H1 (cell line): ENCODE results near the gene TTC34. TPM values are rescaled to one million over a fixed set of nuclear protein-coding genes. Genes with fewer than 3 reads are reported as not detected.

Source experiments
- CTCF ChIA-PET: fragments of 300-600 bp; sonication (Branson Sonifier 250); formaldehyde crosslinking; loops from one replicate; lab custom pipeline; 2021; ENCODE audit not compliant: partially characterized antibody; lab: Charles Lee
- POLR2A ChIA-PET: fragments of 300-600 bp; sonication (Branson Sonifier 250); formaldehyde crosslinking; loops from one replicate; lab custom pipeline; 2021; ENCODE audit warnings: inconsistent platforms; ENCODE audit not compliant: partially characterized antibody; lab: Charles Lee
- DNase-seq, 2 experiments: peaks; one replicate each; pipeline versions ENCODE4 v3.0.0 to v3.0.0-alpha.2; 2010 to 2022; ENCODE audit warnings: low spot score in 2 of 2, low read depth in 1 of 2, mixed read lengths in 1 of 2
- FAIRE-seq: peaks from 2 replicates; lab custom pipeline; 2011; peaks lifted over from hg19 to GRCh38; lab: Jason Lieb, UNC
- H2AFZ ChIP-seq: 2 replicates; pipeline ENCODE4 v1.8.1; 2012; ENCODE audit warnings: low read length, inconsistent platforms
- H2AK5ac ChIP-seq: 2 replicates; pipeline ENCODE4 v1.6.1; 2013; ENCODE audit warnings: low read depth, low read length
- H2BK120ac ChIP-seq: replicated peaks from 2 replicates; pipeline ENCODE3; 2013; ENCODE audit warnings: low read depth, low read length, inconsistent platforms
- H2BK12ac ChIP-seq: 2 replicates; pipeline ENCODE4 v1.6.1; 2013; ENCODE audit warnings: low read depth, low read length
- H2BK15ac ChIP-seq: 2 replicates; pipeline ENCODE4 v1.6.1; 2013; ENCODE audit warnings: low read length
- H2BK20ac ChIP-seq: 2 replicates; pipeline ENCODE4 v1.6.1; 2013; ENCODE audit warnings: low read length
- H2BK5ac ChIP-seq: 2 replicates; pipeline ENCODE4 v1.6.1; 2013; ENCODE audit warnings: low read depth, low read length
- H3K14ac ChIP-seq: 2 replicates; pipeline ENCODE4 v1.6.1; 2013; ENCODE audit warnings: inconsistent platforms; ENCODE audit not compliant: insufficient read length
- H3K18ac ChIP-seq: 2 replicates; pipeline ENCODE4 v1.6.1; 2013; ENCODE audit warnings: low read length; ENCODE audit errors: extremely low read depth
- H3K23ac ChIP-seq: 2 replicates; pipeline ENCODE4 v1.6.1; 2013; ENCODE audit warnings: inconsistent platforms; ENCODE audit not compliant: insufficient read length
- H3K23me2 ChIP-seq: 2 replicates; pipeline ENCODE4 v1.6.1; 2013; ENCODE audit warnings: low read depth, low read length
- H3K27ac ChIP-seq: 2 replicates; pipeline ENCODE4 v1.6.1; 2011; ENCODE audit warnings: low read depth, low read length, inconsistent platforms
- H3K27me3 ChIP-seq, 4 experiments: replicated peaks in 1 of 4; 1 replicate in 1 of 4; 2 replicates in 3 of 4; pipeline versions ENCODE4 v1.6.1 to v1.8.1; 2011 to 2013; ENCODE audit warnings: low read length in 3 of 4, mild to moderate bottlenecking in 3 of 4, inconsistent platforms in 2 of 4, mixed read lengths in 2 of 4, moderate library complexity in 1 of 4; ENCODE audit not compliant: control insufficient read depth in 3 of 4, insufficient read depth in 3 of 4; ENCODE audit errors: extremely low read depth in 1 of 4
- H3K36me3 ChIP-seq, 4 experiments: 2 replicates each; pipeline versions ENCODE4 v1.6.1 to v1.8.1; 2011 to 2013; ENCODE audit warnings: mild to moderate bottlenecking in 4 of 4, low read length in 3 of 4, moderate library complexity in 2 of 4, control low read depth in 1 of 4, inconsistent platforms in 1 of 4; ENCODE audit not compliant: insufficient read depth in 4 of 4, control insufficient read depth in 2 of 4
- H3K4ac ChIP-seq: replicated peaks from 2 replicates; pipeline ENCODE3; 2013; ENCODE audit warnings: low read length, low read depth, mixed read lengths, inconsistent platforms; ENCODE audit not compliant: insufficient read length
- H3K4me1 ChIP-seq, 4 experiments: replicated peaks in 1 of 4; 1 replicate in 1 of 4; 2 replicates in 3 of 4; pipeline versions ENCODE4 v1.6.1 to v1.8.1; 2011 to 2013; ENCODE audit warnings: low read length in 3 of 4, inconsistent platforms in 2 of 4, mixed read lengths in 1 of 4; ENCODE audit not compliant: insufficient read depth in 4 of 4, control insufficient read depth in 3 of 4
- H3K4me2 ChIP-seq, 2 experiments: 2 replicates each; pipeline versions ENCODE4 v1.6.1 to v1.8.1; 2011 to 2013; ENCODE audit warnings: low read depth in 2 of 2, low read length in 2 of 2, control low read depth in 1 of 2, inconsistent platforms in 1 of 2, mild to moderate bottlenecking in 1 of 2; ENCODE audit not compliant: insufficient read depth in 1 of 2
- H3K4me3 ChIP-seq, 4 experiments: fragments of 200-600, 300-600 bp in 1 of 4; sonication (generic), shearing (Covaris generic), sonication (Bioruptor Twin) in 1 of 4; 2 replicates each; pipeline versions ENCODE4 v1.5.1 to v1.8.1; 2011 to 2016; ENCODE audit warnings: low read length in 4 of 4, low read depth in 3 of 4, control low read depth in 2 of 4, inconsistent platforms in 2 of 4, mild to moderate bottlenecking in 2 of 4, mixed read lengths in 1 of 4, moderate library complexity in 1 of 4; ENCODE audit not compliant: insufficient read depth in 2 of 4; ENCODE audit errors: extremely low read depth in 1 of 4
- H3K56ac ChIP-seq: replicated peaks from 2 replicates; pipeline ENCODE3; 2013; ENCODE audit warnings: low read depth, mild to moderate bottlenecking, mixed read lengths, low read length, inconsistent platforms; ENCODE audit not compliant: insufficient read length
- H3K79me1 ChIP-seq: 2 replicates; pipeline ENCODE4 v1.6.1; 2013; ENCODE audit warnings: low read depth, low read length, control low read depth
- H3K79me2 ChIP-seq, 2 experiments: 2 replicates each; pipeline versions ENCODE4 v1.6.1 to v1.8.1; 2012 to 2013; ENCODE audit warnings: low read length in 2 of 2, mild to moderate bottlenecking in 2 of 2, inconsistent platforms in 1 of 2; ENCODE audit not compliant: insufficient read depth in 2 of 2, control insufficient read depth in 1 of 2
- H3K9ac ChIP-seq, 4 experiments: replicated peaks in 1 of 4; 1 replicate in 1 of 4; 2 replicates in 3 of 4; pipeline versions ENCODE4 v1.6.1 to v1.8.1; 2011 to 2013; ENCODE audit warnings: low read depth in 3 of 4, low read length in 3 of 4, control low read depth in 2 of 4, mild to moderate bottlenecking in 2 of 4, moderate library complexity in 2 of 4, inconsistent platforms in 1 of 4; ENCODE audit errors: extremely low read depth in 1 of 4
- H3K9me3 ChIP-seq, 2 experiments: 2 replicates each; pipeline versions ENCODE4 v1.6.1 to v1.8.1; 2012 to 2013; ENCODE audit warnings: mild to moderate bottlenecking in 2 of 2, moderate library complexity in 2 of 2, control low read depth in 1 of 2, inconsistent platforms in 1 of 2, low read depth in 1 of 2, low read length in 1 of 2, mixed read lengths in 1 of 2; ENCODE audit not compliant: insufficient read depth in 2 of 2
- H4K20me1 ChIP-seq, 2 experiments: replicated peaks in 1 of 2; 2 replicates each; pipeline versions ENCODE3 to v1.8.1; 2011 to 2013; ENCODE audit warnings: inconsistent platforms in 2 of 2, low read length in 2 of 2, mild to moderate bottlenecking in 1 of 2; ENCODE audit not compliant: insufficient read depth in 2 of 2, control insufficient read depth in 1 of 2
- H4K5ac ChIP-seq: 2 replicates; pipeline ENCODE4 v1.6.1; 2013; ENCODE audit warnings: low read length, low read depth, mixed read lengths, inconsistent platforms; ENCODE audit not compliant: insufficient read length
- H4K8ac ChIP-seq: 2 replicates; pipeline ENCODE4 v1.8.0; 2013; ENCODE audit warnings: mild to moderate bottlenecking, moderate library complexity, low read length, inconsistent platforms; ENCODE audit not compliant: insufficient read depth; ENCODE audit errors: extremely low read depth
- H4K91ac ChIP-seq: replicated peaks from 2 replicates; pipeline ENCODE3; 2013; ENCODE audit warnings: low read length, mixed read lengths, inconsistent platforms; ENCODE audit not compliant: insufficient read length
- ATF2 ChIP-seq: IDR thresholded peaks from 2 replicates; pipeline ENCODE4 v1.6.1; 2012; ENCODE audit warnings: low read length, inconsistent platforms
- CEBPB ChIP-seq: IDR thresholded peaks from 2 replicates; pipeline ENCODE4 v1.6.1; 2012; ENCODE audit warnings: low read depth, low read length
- CTBP2 ChIP-seq: IDR thresholded peaks from 2 replicates; pipeline ENCODE4 v1.7.0; 2011; ENCODE audit warnings: borderline replicate concordance, mild to moderate bottlenecking, moderate library complexity, mixed read lengths, low read length; ENCODE audit not compliant: insufficient read depth, insufficient read length
- MAFK ChIP-seq: IDR thresholded peaks from 2 replicates; pipeline ENCODE4 v1.6.1; 2012; ENCODE audit warnings: low read depth, mild to moderate bottlenecking, improper control_type of control experiment, low read length
- NANOG ChIP-seq: IDR thresholded peaks from 2 replicates; pipeline ENCODE4 v1.6.1; 2011; ENCODE audit warnings: low read length, low read depth, mild to moderate bottlenecking, inconsistent platforms; ENCODE audit not compliant: insufficient read depth, poor library complexity, severe bottlenecking
- PHF8 ChIP-seq: fragments of 200-600 bp; sonication (generic); conservative IDR thresholded peaks from 2 replicates; pipeline ENCODE4 v1.7.1; 2012; ENCODE audit warnings: low read depth, mild to moderate bottlenecking, inconsistent platforms, low read length, moderate library complexity
- POLR2A ChIP-seq, 2 experiments: IDR thresholded peaks; 1 replicate in 1 of 2; 2 replicates in 1 of 2; pipeline ENCODE4 v1.6.1; 2011; ENCODE audit warnings: low read depth in 2 of 2, low read length in 2 of 2, mild to moderate bottlenecking in 2 of 2; ENCODE audit errors: control extremely low read depth in 1 of 2
- POLR2AphosphoS5 ChIP-seq: IDR thresholded peaks from 2 replicates; pipeline ENCODE4 v1.6.1; 2011; ENCODE audit warnings: low read depth, low read length
- SAP30 ChIP-seq: fragments of 300-600 bp; sonication (generic); IDR thresholded peaks from 2 replicates; pipeline ENCODE4 v1.7.1; 2012; ENCODE audit warnings: low read length, moderate library complexity, mild to moderate bottlenecking, inconsistent platforms; ENCODE audit not compliant: insufficient read depth, insufficient replicate concordance
- SIX5 ChIP-seq: IDR thresholded peaks from 2 replicates; pipeline ENCODE4 v1.6.1; 2011; ENCODE audit warnings: mild to moderate bottlenecking, low read depth, low read length
- SP1 ChIP-seq: IDR thresholded peaks from 2 replicates; pipeline ENCODE4 v1.6.1; 2011; ENCODE audit warnings: low read depth, low read length
- WGBS, 2 experiments: shearing (Covaris generic) in 1 of 2; methylation state at CpG; one replicate each; pipeline versions ENCODE4 v1.1.6 to v1.1.7; 2013 to 2015; ENCODE audit warnings: low lambda C conversion rate in 2 of 2, mixed read lengths in 2 of 2, inconsistent platforms in 1 of 2, low coverage in 1 of 2, missing lambda C conversion rate in 1 of 2; ENCODE audit not compliant: insufficient replicate concordance in 2 of 2, insufficient coverage in 1 of 2, insufficient read length in 1 of 2; ENCODE audit errors: extremely low coverage in 1 of 2, missing lambda C conversion rate in 1 of 2; 5-methylcytosine and 5-hydroxymethylcytosine counted together
- polyA plus RNA-seq, 7 experiments: library from polyadenylated mRNA; depleted of rRNA in 3 of 7; stranded (reverse) in 5 of 7; unstranded in 2 of 7; fragments of >200 nt in 5 of 7; fragments of 200-250 nt in 2 of 7; gene quantifications; 1 replicate in 5 of 7; 2 replicates in 1 of 7; 4 replicates in 1 of 7; pipeline versions ENCODE4 v1.2.1 to v1.2.3, GENCODE V29; 2011 to 2013; ENCODE audit warnings: missing spikeins in 2 of 7, mixed read lengths in 2 of 7
- total RNA-seq: library from RNA; stranded (reverse); fragmentation: NEBNext Ultra II Directional; extraction: Animal tissue kit (Norgen Biotek cat#: 25700); gene quantifications from 2 replicates; pipeline ENCODE4 v1.2.1, GENCODE V29; 2021

TTC34 gene
- total and polyA plus RNA-seq, 2 of the 8 experiments (the other 6 are each of a cell fraction or from before 2014, with no cell fraction given), result 0.23 to 0.50 TPM

GRCh38 chr1:2799811-2800663, 1.5 kb downstream of the TTC34 start:
- H2BK12ac ChIP-seq, result no peak overlapping the region
- no peak overlapping the region for H4K91ac ChIP-seq
- no peak overlapping the region for H2AFZ ChIP-seq
- H3K79me1 ChIP-seq, result no peaks in the 10 kb centered on the region
- CTCF ChIA-PET, result no interaction called here
- no peak overlapping the region for H3K56ac ChIP-seq
- H3K14ac ChIP-seq, result no peak overlapping the region
- no peak overlapping the region for H3K4me2 ChIP-seq
- H4K5ac ChIP-seq, result no peak overlapping the region
- H2BK20ac ChIP-seq, result no peak overlapping the region
- FAIRE-seq (no peak), DNase-seq (no peak)
- no peak overlapping the region for H3K4ac ChIP-seq
- H2BK15ac ChIP-seq, result no peak overlapping the region
- H4K8ac ChIP-seq, result no peak overlapping the region
- H4K20me1 ChIP-seq, result no peaks in the 10 kb centered on the region
- no peak overlapping the region for H3K27ac ChIP-seq
- no peaks in the 10 kb centered on the region for H3K79me2 ChIP-seq
- H3K18ac ChIP-seq, result no peak overlapping the region
- H2AK5ac ChIP-seq, result no peak overlapping the region
- WGBS, 2 experiments, result 90% methylated on average over 19 of the region's 49 CpGs; no CpG with 5 or more reads in 1 of the 2 experiments
- H3K4me1 ChIP-seq, result no peaks in the 10 kb centered on the region
- H2BK5ac ChIP-seq, result no peak overlapping the region
- no peak overlapping the region for H3K23ac ChIP-seq
- no peak overlapping the region for H3K9ac ChIP-seq
- no peaks in the 10 kb centered on the region for H3K27me3 ChIP-seq
- peaks cover 62 to 99% of the 10 kb centered on the region in 2 experiments for H3K9me3 ChIP-seq
- no peak overlapping the region for H3K4me3 ChIP-seq
- no peaks in the 10 kb centered on the region; a peak in 1 of 8 replicates for H3K36me3 ChIP-seq
- POLR2A ChIA-PET, result no interaction called here
- no peak overlapping the region for H2BK120ac ChIP-seq
- H3K23me2 ChIP-seq, result no peaks in the 10 kb centered on the region
- no peak for TF ChIP-seq CTBP2
- no peak for TF ChIP-seq PHF8
- no peak for TF ChIP-seq SP1
- no peak for TF ChIP-seq NANOG
- no peak for TF ChIP-seq POLR2AphosphoS5
- TF ChIP-seq SIX5, result no peak
- TF ChIP-seq CEBPB, result no peak
- no peak for TF ChIP-seq MAFK
- TF ChIP-seq ATF2, result no peak
- no peak for TF ChIP-seq POLR2A (IDR thresholded peaks at IDR 0.05; ENCODE audit: control extremely low read depth in 1 of 2, low read depth in 2 of 2, low read length in 2 of 2)
- TF ChIP-seq SAP30, result no peak
